HUES64 (cell line): ENCODE data around the gene MYO7B.

Source experiments
- H3K27ac ChIP-seq: 2 replicates; pipeline ENCODE4 v1.7.0; 2013; ENCODE audit warnings: low read depth, low read length, inconsistent platforms
- H3K27me3 ChIP-seq: 2 replicates; pipeline ENCODE4 v1.6.1; 2013; ENCODE audit warnings: mild to moderate bottlenecking, low read length; ENCODE audit not compliant: insufficient read depth
- H3K36me3 ChIP-seq: 2 replicates; pipeline ENCODE4 v1.6.1; 2013; ENCODE audit warnings: mild to moderate bottlenecking, low read length; ENCODE audit not compliant: insufficient read depth
- H3K4me1 ChIP-seq: 2 replicates; pipeline ENCODE4 v1.6.1; 2013; ENCODE audit warnings: mild to moderate bottlenecking, low read length, moderate library complexity; ENCODE audit not compliant: insufficient read depth
- H3K4me3 ChIP-seq: 2 replicates; pipeline ENCODE4 v1.5.1; 2013; ENCODE audit warnings: mild to moderate bottlenecking, low read length, moderate library complexity
- H3K9ac ChIP-seq: 2 replicates; pipeline ENCODE4 v1.6.1; 2013; ENCODE audit warnings: mild to moderate bottlenecking, low read depth, low read length
- H3K9me3 ChIP-seq: 2 replicates; pipeline ENCODE4 v1.6.1; 2013; ENCODE audit warnings: low read depth, low read length; ENCODE audit not compliant: insufficient read depth
- WGBS: fragments of 150-250, 120-280 bp; methylation state at CpG from one replicate; pipeline ENCODE4 v1.1.7; 2013; ENCODE audit warnings: missing lambda C conversion rate; 5-methylcytosine and 5-hydroxymethylcytosine counted together

Gene MYO7B

GRCh38 chr2:127653421-127654083 is 118.1 kb downstream of the MYO7B start:
- Histone ChIP-seq H3K9me3 (no peaks in the 10 kb centered on the region), H3K27ac (no peak overlapping the region), H3K9ac (no peak overlapping the region), H3K27me3 (no peaks in the 10 kb centered on the region), H3K4me3 (no peak overlapping the region), H3K4me1 (peaks cover 7% of the 10 kb centered on the region; the same call in 1 of the 2 replicates), H3K36me3 (no peaks in the 10 kb centered on the region)
- WGBS = 82% methylated on average over 16 of the region's 16 CpGs

GRCh38 chr2:127654084-127654837 is 118.8 kb downstream of the MYO7B start:
- Histone ChIP-seq H3K27me3 (no peaks in the 10 kb centered on the region), H3K9me3 (no peaks in the 10 kb centered on the region), H3K36me3 (no peaks in the 10 kb centered on the region), H3K4me3 (no peak overlapping the region), H3K4me1 (peaks cover 7% of the 10 kb centered on the region; the same call in 1 of the 2 replicates), H3K27ac (no peak overlapping the region), H3K9ac (no peak overlapping the region)
- 95% methylated on average over 24 of the region's 24 CpGs for WGBS

- H3K4me3 ChIP-seq = no peak overlapping the region
- H3K27me3 ChIP-seq = no peaks in the 10 kb centered on the region
- no peak overlapping the region for H3K9ac ChIP-seq
- H3K36me3 ChIP-seq = no peaks in the 10 kb centered on the region
- H3K27ac ChIP-seq = no peak overlapping the region
- 92% methylated on average over 8 of the region's 8 CpGs for WGBS
- H3K9me3 ChIP-seq = no peaks in the 10 kb centered on the region
- H3K4me1 ChIP-seq = peaks cover 7% of the 10 kb centered on the region; the same call in 1 of the 2 replicates
These were observed 119.3 kb downstream of the MYO7B start for GRCh38 chr2:127654838-127655175.

- no peak overlapping the region for H3K9ac ChIP-seq
- H3K4me1 ChIP-seq = peaks cover 7% of the 10 kb centered on the region; the same call in 1 of the 2 replicates
- H3K27me3 ChIP-seq = no peaks in the 10 kb centered on the region
- H3K9me3 ChIP-seq = no peaks in the 10 kb centered on the region
- H3K36me3 ChIP-seq = no peaks in the 10 kb centered on the region
- H3K4me3 ChIP-seq = no peak overlapping the region
- WGBS = 86% methylated on average over 16 of the region's 16 CpGs
- no peak overlapping the region for H3K27ac ChIP-seq
These were observed 120.0 kb downstream of the MYO7B start for GRCh38 chr2:127655209-127656073.

GRCh38 chr2:127656569-127657231 is 121.2 kb downstream of the MYO7B start:
- WGBS = 95% methylated on average over 15 of the region's 15 CpGs
- Histone ChIP-seq H3K27me3 (no peaks in the 10 kb centered on the region), H3K4me1 (peaks cover 7% of the 10 kb centered on the region; the same call in 1 of the 2 replicates), H3K9ac (no peak overlapping the region), H3K9me3 (no peaks in the 10 kb centered on the region), H3K27ac (no peak overlapping the region), H3K4me3 (no peak overlapping the region), H3K36me3 (no peaks in the 10 kb centered on the region)

GRCh38 chr2:127657232-127657595 is 121.7 kb downstream of the MYO7B start:
- no peaks in the 10 kb centered on the region for H3K36me3 ChIP-seq
- H3K27ac ChIP-seq = no peak overlapping the region
- WGBS = 96% methylated on average over 17 of the region's 17 CpGs

GRCh38 chr2:127658146-127658545 is 122.7 kb downstream of the MYO7B start:
- Histone ChIP-seq H3K27ac (no peak overlapping the region), H3K9me3 (no peaks in the 10 kb centered on the region), H3K36me3 (no peaks in the 10 kb centered on the region), H3K4me3 (no peak overlapping the region), H3K9ac (no peak overlapping the region), H3K27me3 (peaks cover 5% of the 10 kb centered on the region), H3K4me1 (peaks cover 7% of the 10 kb centered on the region; the same call in 1 of the 2 replicates)
- WGBS = 90% methylated on average over 5 of the region's 6 CpGs

More at GRCh38 chr2:127657232-127657595, 121.7 kb downstream of the MYO7B start:
- Histone ChIP-seq H3K9me3 (no peaks in the 10 kb centered on the region), H3K4me3 (no peak overlapping the region), H3K9ac (no peak overlapping the region), H3K4me1 (peaks cover 7% of the 10 kb centered on the region; the same call in 1 of the 2 replicates), H3K27me3 (no peaks in the 10 kb centered on the region)

- Histone ChIP-seq H3K9ac (no peak overlapping the region), H3K4me3 (no peak overlapping the region), H3K27ac (no peak overlapping the region), H3K4me1 (peaks cover 7% of the 10 kb centered on the region; the same call in 1 of the 2 replicates), H3K36me3 (no peaks in the 10 kb centered on the region), H3K27me3 (peaks cover 12% of the 10 kb centered on the region), H3K9me3 (no peaks in the 10 kb centered on the region)
- WGBS = 94% methylated on average over 20 of the region's 20 CpGs
These were observed 123.3 kb downstream of the MYO7B start for GRCh38 chr2:127658641-127659407.

GRCh38 chr2:127659408-127660290 is 124.2 kb downstream of the MYO7B start:
- Histone ChIP-seq H3K9ac (no peak overlapping the region), H3K27me3 (peaks cover 20% of the 10 kb centered on the region), H3K4me3 (no peak overlapping the region), H3K36me3 (no peaks in the 10 kb centered on the region), H3K9me3 (no peaks in the 10 kb centered on the region), H3K27ac (no peak overlapping the region), H3K4me1 (peaks cover 7% of the 10 kb centered on the region; the same call in 1 of the 2 replicates)
- 89% methylated on average over 14 of the region's 14 CpGs for WGBS
